Trophoblast cell (in vitro differentiated cells and primary cell): Measurements from ENCODE around the gene ASIC1.
A peak's percentile ranks its signal among the peaks of the same experiment; 100 is the strongest.

Source experiments
- DNase-seq, 2 donors: peaks; one replicate each; pipeline ENCODE4 v3.0.0-alpha.2; 2016
- H2AFZ ChIP-seq: 2 replicates; pipeline ENCODE4 v1.6.1; 2013; ENCODE audit warnings: low read length, moderate library complexity, mild to moderate bottlenecking; ENCODE audit not compliant: insufficient read depth, poor library complexity
- H2AK5ac ChIP-seq: 2 replicates; pipeline ENCODE4 v1.6.1; 2013; ENCODE audit warnings: mild to moderate bottlenecking, low read length
- H2BK120ac ChIP-seq: 2 replicates; pipeline ENCODE4 v1.6.1; 2013; ENCODE audit warnings: low read length, mild to moderate bottlenecking, moderate library complexity; ENCODE audit not compliant: insufficient read depth, poor library complexity
- H2BK12ac ChIP-seq: 2 replicates; pipeline ENCODE4 v1.6.1; 2013; ENCODE audit warnings: mild to moderate bottlenecking, low read length, moderate library complexity
- H2BK5ac ChIP-seq: 2 replicates; pipeline ENCODE4 v1.6.1; 2013; ENCODE audit warnings: low read length, low read depth, moderate library complexity, mild to moderate bottlenecking; ENCODE audit not compliant: poor library complexity
- H3K14ac ChIP-seq: 2 replicates; pipeline ENCODE4 v1.6.1; 2013; ENCODE audit warnings: mild to moderate bottlenecking, low read length
- H3K18ac ChIP-seq: 2 replicates; pipeline ENCODE4 v1.6.1; 2013; ENCODE audit warnings: mild to moderate bottlenecking, low read length
- H3K23ac ChIP-seq: 2 replicates; pipeline ENCODE4 v1.6.1; 2013; ENCODE audit warnings: low read length
- H3K27ac ChIP-seq: 2 replicates; pipeline ENCODE4 v1.5.1; 2013; ENCODE audit warnings: low read depth, mild to moderate bottlenecking, inconsistent platforms, low read length, moderate library complexity
- H3K27me3 ChIP-seq: 2 replicates; pipeline ENCODE4 v1.6.1; 2013; ENCODE audit warnings: inconsistent platforms, mild to moderate bottlenecking, low read length, moderate library complexity; ENCODE audit not compliant: insufficient read depth
- H3K36me3 ChIP-seq, 2 experiments: 1 replicate in 1 of 2; 2 replicates in 1 of 2; pipeline ENCODE4 v1.6.1; 2013; ENCODE audit warnings: low read length in 2 of 2, mild to moderate bottlenecking in 2 of 2, moderate library complexity in 1 of 2; ENCODE audit not compliant: insufficient read depth in 2 of 2, control insufficient read depth in 1 of 2
- H3K4ac ChIP-seq: 2 replicates; pipeline ENCODE4 v1.6.1; 2013; ENCODE audit warnings: low read depth, mild to moderate bottlenecking, low read length, moderate library complexity
- H3K4me1 ChIP-seq, 2 experiments: 1 replicate in 1 of 2; 2 replicates in 1 of 2; pipeline ENCODE4 v1.6.1; 2013; ENCODE audit warnings: low read length in 2 of 2, mild to moderate bottlenecking in 2 of 2, moderate library complexity in 1 of 2; ENCODE audit not compliant: insufficient read depth in 2 of 2, control insufficient read depth in 1 of 2
- H3K4me2 ChIP-seq: 2 replicates; pipeline ENCODE4 v1.6.1; 2013; ENCODE audit warnings: inconsistent platforms, mild to moderate bottlenecking, low read length, moderate library complexity
- H3K4me3 ChIP-seq: 2 replicates; pipeline ENCODE4 v1.5.1; 2013; ENCODE audit warnings: mild to moderate bottlenecking, low read depth, low read length, inconsistent platforms
- H3K79me1 ChIP-seq: one replicate; pipeline ENCODE4 v1.6.1; 2013; ENCODE audit warnings: low read length
- H3K79me2 ChIP-seq: 2 replicates; pipeline ENCODE4 v1.6.1; 2013; ENCODE audit warnings: low read length, mild to moderate bottlenecking; ENCODE audit not compliant: control insufficient read depth, insufficient read depth, poor library complexity
- H3K9ac ChIP-seq: 2 replicates; pipeline ENCODE4 v1.6.1; 2013; ENCODE audit warnings: mild to moderate bottlenecking, low read length
- H3K9me3 ChIP-seq: 2 replicates; pipeline ENCODE4 v1.6.1; 2013; ENCODE audit warnings: low read depth, mild to moderate bottlenecking, control low read depth, inconsistent platforms, low read length; ENCODE audit not compliant: insufficient read depth
- H4K12ac ChIP-seq: 2 replicates; pipeline ENCODE4 v1.6.1; 2013; ENCODE audit warnings: low read depth, mild to moderate bottlenecking, low read length, moderate library complexity
- H4K8ac ChIP-seq: 2 replicates; pipeline ENCODE4 v1.6.1; 2013; ENCODE audit warnings: low read depth, mild to moderate bottlenecking, low read length, moderate library complexity
- H4K91ac ChIP-seq: one replicate; pipeline ENCODE4 v1.6.1; 2013; ENCODE audit warnings: low read depth, mild to moderate bottlenecking, low read length, moderate library complexity
- WGBS: extraction: QIAGEN DNeasy Blood & Tissue Kit; methylation state at CpG from one replicate; pipeline ENCODE4 v1.1.7; 2013; ENCODE audit warnings: missing lambda C conversion rate; ENCODE audit not compliant: insufficient read length, insufficient coverage; ENCODE audit errors: extremely low coverage; 5-methylcytosine and 5-hydroxymethylcytosine counted together

The ASIC1 gene

DNA sequence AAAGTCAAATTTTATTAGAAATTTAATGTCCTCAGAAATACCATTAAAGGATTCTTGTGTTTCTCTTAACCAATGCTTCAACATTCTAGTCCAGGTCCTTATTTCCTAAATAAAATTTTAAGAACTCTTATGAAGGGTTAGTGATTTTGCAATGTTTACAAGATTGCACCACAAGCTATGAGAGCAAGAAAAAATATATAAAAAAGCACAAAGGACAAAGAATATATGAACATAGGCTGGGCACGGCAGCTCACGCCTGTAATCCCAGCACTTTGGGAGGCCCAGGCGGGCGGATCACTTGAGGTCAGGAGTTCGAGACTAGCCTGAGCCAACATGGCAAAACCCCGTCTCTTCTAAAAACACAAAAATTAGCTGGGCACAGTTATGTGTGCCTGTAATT lies 39.8 kb upstream of the ASIC1 start:
- H3K23ac ChIP-seq = no peak overlapping the region
- no peak overlapping the region for H4K8ac ChIP-seq
- no peak overlapping the region for H2AFZ ChIP-seq
- no peak overlapping the region for H2BK120ac ChIP-seq
- no peak overlapping the region for H3K4me3 ChIP-seq
- no peaks in the 10 kb centered on the region for H3K27me3 ChIP-seq
- H3K9ac ChIP-seq = no peak overlapping the region
- no peak overlapping the region for H3K18ac ChIP-seq
- no peak overlapping the region for H2AK5ac ChIP-seq
- WGBS = no CpG with 5 or more reads among the region's 6 CpGs
- no peak overlapping the region for H3K4me2 ChIP-seq
- H3K4me1 ChIP-seq = no peaks in the 10 kb centered on the region
- H3K27ac ChIP-seq = no peak overlapping the region
- no peaks in the 10 kb centered on the region for H3K9me3 ChIP-seq
- no peak overlapping the region for H3K14ac ChIP-seq
- no peak overlapping the region for H2BK12ac ChIP-seq
- peaks cover 5% of the 10 kb centered on the region for H3K79me2 ChIP-seq
- H2BK5ac ChIP-seq = no peak overlapping the region
- H4K12ac ChIP-seq = no peak overlapping the region
- no peaks in the 10 kb centered on the region for H3K79me1 ChIP-seq
- H4K91ac ChIP-seq = no peak overlapping the region
- peaks cover 10 to 12% of the 10 kb centered on the region in 2 experiments for H3K36me3 ChIP-seq
- DNase-seq = no peak
- no peak overlapping the region for H3K4ac ChIP-seq

DNA sequence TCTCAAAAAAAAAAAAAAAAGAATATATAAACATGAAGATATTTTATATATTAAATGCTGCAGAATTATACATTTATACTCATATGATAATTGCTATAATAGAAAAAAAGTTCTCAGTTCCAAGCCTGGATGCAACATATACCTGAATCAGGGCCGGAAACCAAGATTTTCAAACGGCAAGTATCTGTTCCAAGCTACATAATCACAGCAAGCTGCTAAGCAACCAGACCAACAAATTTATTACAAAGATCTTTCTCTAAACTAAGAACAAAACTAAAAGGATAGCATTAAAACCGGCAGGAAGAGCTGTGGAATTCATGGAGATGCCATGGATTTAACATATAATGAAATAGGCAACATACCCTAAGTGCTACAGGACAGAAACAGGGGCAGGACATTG lies 39.2 kb upstream of the ASIC1 start:
- Histone ChIP-seq H3K4ac (no peak overlapping the region), H4K12ac (no peak overlapping the region), H2BK5ac (no peak overlapping the region), H3K23ac (no peak overlapping the region), H4K91ac (no peak overlapping the region), H2BK12ac (no peak overlapping the region), H2AK5ac (no peak overlapping the region), H3K79me1 (no peaks in the 10 kb centered on the region), H3K27ac (no peak overlapping the region), H3K18ac (no peak overlapping the region), H3K4me1 (no peaks in the 10 kb centered on the region), H3K4me2 (no peak overlapping the region), H4K8ac (no peak overlapping the region), H2BK120ac (no peak overlapping the region), H3K14ac (no peak overlapping the region), H3K9ac (no peak overlapping the region), H3K79me2 (peaks cover 5% of the 10 kb centered on the region), H3K4me3 (no peak overlapping the region), H3K9me3 (no peaks in the 10 kb centered on the region), H2AFZ (no peak overlapping the region), H3K27me3 (no peaks in the 10 kb centered on the region), H3K36me3 (peaks cover 10 to 12% of the 10 kb centered on the region in 2 experiments)
- WGBS = no CpG with 5 or more reads among the region's 3 CpGs
- DNase-seq = no peak

DNA sequence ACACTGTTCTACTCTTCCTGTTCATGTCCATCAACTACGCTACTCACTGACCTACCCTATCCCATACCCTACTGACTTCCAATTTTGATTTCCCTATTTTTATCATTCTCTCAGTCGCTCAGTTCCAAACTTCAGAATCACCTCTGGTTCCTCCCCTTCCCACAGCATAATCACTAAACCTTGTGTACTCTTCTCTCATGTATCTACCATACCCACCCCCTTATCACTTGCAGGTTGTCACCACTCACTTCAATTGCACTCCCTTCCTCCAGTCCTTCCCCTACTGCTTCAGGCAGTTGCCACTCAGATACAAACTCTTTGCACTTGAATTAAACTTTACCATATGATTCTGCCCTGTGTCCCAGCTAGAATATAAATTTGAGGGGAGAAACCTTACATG lies 38.4 kb upstream of the ASIC1 start:
- WGBS = no CpG with 5 or more reads among the region's 2 CpGs
- no peak overlapping the region for H2AK5ac ChIP-seq
- peaks cover 10 to 14% of the 10 kb centered on the region in 2 experiments for H3K36me3 ChIP-seq
- no peak overlapping the region for H2AFZ ChIP-seq
- no peak overlapping the region for H2BK5ac ChIP-seq
- no peaks in the 10 kb centered on the region for H3K4me1 ChIP-seq
- no peak overlapping the region for H3K14ac ChIP-seq
- no peak overlapping the region for H4K8ac ChIP-seq
- no peaks in the 10 kb centered on the region for H3K27me3 ChIP-seq
- H3K4me2 ChIP-seq = no peak overlapping the region
- H3K9me3 ChIP-seq = no peaks in the 10 kb centered on the region
- H3K79me1 ChIP-seq = no peaks in the 10 kb centered on the region
- H4K12ac ChIP-seq = no peak overlapping the region
- no peak overlapping the region for H3K4me3 ChIP-seq
- H2BK120ac ChIP-seq = no peak overlapping the region
- H3K27ac ChIP-seq = no peak overlapping the region
- H3K4ac ChIP-seq = peak overlapping the region; percentile 94
- H4K91ac ChIP-seq = no peak overlapping the region
- H3K18ac ChIP-seq = no peak overlapping the region
- H3K79me2 ChIP-seq = peaks cover 5% of the 10 kb centered on the region
- no peak for DNase-seq
- H2BK12ac ChIP-seq = no peak overlapping the region
- no peak overlapping the region for H3K23ac ChIP-seq
- H3K9ac ChIP-seq = no peak overlapping the region

DNA sequence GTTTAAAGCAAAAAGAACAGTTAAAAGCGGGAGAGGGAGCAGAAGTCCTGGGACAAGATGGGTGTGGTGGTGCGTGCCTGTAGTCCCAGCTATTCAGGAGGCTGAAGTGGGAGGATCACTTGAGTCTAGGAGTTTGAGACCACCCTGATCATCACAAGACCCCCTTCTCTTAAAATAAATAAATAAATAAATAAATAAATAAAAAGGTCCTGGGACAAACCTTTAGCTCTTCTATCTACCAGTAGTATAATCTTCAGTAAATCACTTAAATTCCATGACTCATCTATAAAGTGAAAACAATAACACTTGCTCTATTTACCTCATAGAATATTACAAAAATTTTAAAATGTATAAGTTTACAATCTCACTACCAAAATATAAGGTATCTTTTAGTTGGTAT lies 37.9 kb upstream of the ASIC1 start:
- H3K4me3 ChIP-seq = no peak overlapping the region
- H4K8ac ChIP-seq = no peak overlapping the region
- H3K18ac ChIP-seq = no peak overlapping the region
- H3K4me2 ChIP-seq = no peak overlapping the region
- no peaks in the 10 kb centered on the region for H3K27me3 ChIP-seq
- no peak overlapping the region for H2AK5ac ChIP-seq
- no peak overlapping the region for H2BK12ac ChIP-seq
- H3K23ac ChIP-seq = no peak overlapping the region
- no peak overlapping the region for H4K12ac ChIP-seq
- H3K4me1 ChIP-seq = no peaks in the 10 kb centered on the region
- peak overlapping the region; percentile 94 for H3K4ac ChIP-seq
- H3K79me1 ChIP-seq = no peaks in the 10 kb centered on the region
- peaks cover 7 to 11% of the 10 kb centered on the region in 2 experiments for H3K36me3 ChIP-seq
- H3K27ac ChIP-seq = no peak overlapping the region
- no CpG with 5 or more reads among the region's 2 CpGs for WGBS
- H3K9ac ChIP-seq = no peak overlapping the region
- H2BK5ac ChIP-seq = no peak overlapping the region
- DNase-seq = no peak
- no peak overlapping the region for H2BK120ac ChIP-seq
- H3K9me3 ChIP-seq = no peaks in the 10 kb centered on the region
- H2AFZ ChIP-seq = no peak overlapping the region
- peaks cover 5% of the 10 kb centered on the region for H3K79me2 ChIP-seq
- H3K14ac ChIP-seq = no peak overlapping the region
- no peak overlapping the region for H4K91ac ChIP-seq
